HG02678 (cell line): ENCODE results near the gene KRT81.

Source experiments
- ATAC-seq: cut with Tn5 transposase; IDR thresholded peaks from one replicate; pipeline ENCODE4 v1.9.1; 2021; ENCODE audit warnings: mild to moderate bottlenecking, moderate library complexity; ENCODE audit not compliant: unreplicated experiment

KRT81 gene

DNA sequence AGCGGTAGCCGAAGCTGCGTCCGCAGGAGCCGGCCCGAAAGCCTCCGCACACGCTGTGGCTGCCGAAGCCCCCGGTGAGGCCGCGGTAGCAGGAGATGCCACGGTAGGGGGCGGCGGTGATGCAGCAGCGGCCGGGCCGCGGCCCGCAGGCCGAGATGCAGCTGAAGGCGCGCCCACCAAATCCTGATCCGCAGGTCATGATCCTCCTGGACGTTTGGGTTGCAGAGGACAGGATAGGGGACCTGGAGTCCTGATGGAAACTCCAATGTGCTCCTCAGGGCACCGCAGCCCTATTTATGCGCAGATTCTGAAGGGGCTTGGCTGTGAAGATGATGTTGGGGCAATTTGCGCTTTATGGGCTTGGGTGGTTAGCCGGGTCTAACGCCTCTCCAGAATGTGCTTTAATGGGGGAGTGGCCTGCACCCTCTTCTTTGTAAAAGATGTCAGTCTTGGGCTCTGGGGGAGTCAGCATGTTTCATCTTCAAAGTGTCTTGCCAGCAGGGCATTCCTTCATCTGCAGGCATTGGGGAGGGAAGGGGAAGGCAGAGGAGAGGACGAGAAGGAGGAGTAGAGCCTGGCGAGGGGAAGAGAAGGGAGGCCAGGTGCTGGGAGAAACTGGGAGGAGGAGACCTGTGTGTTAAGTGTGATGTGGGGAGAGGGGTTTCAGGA lies at the start of gene KRT81:
Gene KRT81, minus strand, starts transcription at position 268 of the 669 bp plus-strand sequence. Its CDS starts 69 bp downstream, at position 199.
- no peak for ATAC-seq

- no peak for ATAC-seq
Measured at GRCh38 chr12:52338241-52338960, 47.1 kb upstream of the KRT81 start.

- no peak for ATAC-seq
Measured at GRCh38 chr12:52337054-52337453, 45.7 kb upstream of the KRT81 start.

GRCh38 chr12:52336641-52337040 lies 45.3 kb upstream of the KRT81 start:
- no peak for ATAC-seq

- no peak for ATAC-seq
Measured at GRCh38 chr12:52335598-52336262, 44.4 kb upstream of the KRT81 start.

- ATAC-seq, result no peak
Measured at GRCh38 chr12:52334185-52334584, 42.9 kb upstream of the KRT81 start.

DNA sequence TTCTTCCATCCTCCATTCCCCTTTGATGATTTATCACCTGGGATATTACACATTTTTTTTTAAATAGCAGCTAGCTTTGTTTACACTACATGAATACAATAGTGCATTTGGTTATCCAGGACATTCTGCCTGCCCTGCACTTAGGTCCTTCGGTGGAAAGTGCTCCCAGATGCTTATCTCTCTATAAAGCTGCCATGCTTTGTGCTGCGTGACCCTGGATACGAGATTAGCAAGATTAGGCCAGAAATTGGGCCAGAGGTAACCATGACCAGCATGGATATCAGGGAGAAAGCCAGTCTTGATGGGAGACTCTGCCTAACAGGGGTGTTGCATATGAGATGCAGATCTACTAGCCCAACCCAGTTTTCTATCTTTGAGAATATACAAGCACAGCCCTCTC lies 42.0 kb upstream of the KRT81 start:
- ATAC-seq, result no peak

GRCh38 chr12:52332381-52332780 lies 41.0 kb upstream of the KRT81 start:
- no peak for ATAC-seq

- ATAC-seq, result no peak
Measured at GRCh38 chr12:52331833-52332232, 40.5 kb upstream of the KRT81 start.

- ATAC-seq, result no peak
Measured at GRCh38 chr12:52331039-52331438, 39.7 kb upstream of the KRT81 start.

DNA sequence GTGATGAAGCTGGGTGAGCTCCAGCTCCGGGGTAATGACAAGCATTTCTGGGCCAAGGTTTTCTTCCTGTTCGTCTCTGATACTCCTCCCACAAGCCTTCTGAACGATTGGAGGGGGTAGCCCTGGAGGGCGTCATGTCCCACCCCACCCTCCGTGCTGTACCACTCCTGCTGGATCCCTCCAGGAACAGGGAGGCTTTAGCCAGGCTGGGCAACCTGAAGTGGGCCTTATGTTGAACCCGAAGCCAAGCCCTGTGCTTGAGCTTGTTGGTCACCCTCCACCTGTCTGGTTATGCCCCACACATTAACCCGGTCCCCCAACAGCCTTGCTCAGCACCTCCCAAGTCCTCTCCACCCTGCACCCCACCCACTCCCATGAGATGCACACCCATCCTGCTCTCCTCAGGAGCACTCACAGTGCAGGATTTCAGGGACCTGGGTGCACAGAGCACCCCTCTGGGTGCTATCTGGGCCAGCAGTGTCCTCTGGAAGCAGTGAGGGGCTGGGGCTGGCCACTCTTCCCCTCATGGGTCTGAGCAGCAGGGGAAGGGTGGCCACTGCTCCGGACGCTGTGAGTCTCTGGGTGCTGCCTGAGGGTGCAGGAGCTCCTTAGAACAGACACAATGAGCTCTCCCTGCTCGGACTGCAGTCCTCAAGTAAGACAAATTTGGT lies 36.6 kb upstream of the KRT81 start:
- ATAC-seq, result no peak

- ATAC-seq, result peak; percentile 93
Measured at GRCh38 chr12:52327052-52327829, 35.9 kb upstream of the KRT81 start.

DNA sequence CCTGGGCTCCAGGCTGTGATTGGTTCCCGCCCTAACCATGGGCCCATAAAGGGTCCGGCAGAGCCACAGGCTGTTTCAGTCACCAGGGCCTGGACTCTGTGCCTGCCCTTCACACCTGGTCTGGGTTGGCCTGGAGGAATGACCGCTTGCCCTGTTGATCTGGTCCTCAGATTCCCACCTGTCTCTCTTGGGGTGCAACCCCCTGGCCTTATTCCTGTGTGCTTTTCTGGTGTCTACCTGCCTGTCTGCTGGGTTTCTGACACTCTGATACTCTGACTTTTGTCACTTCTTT lies 32.8 kb upstream of the KRT81 start:
- no peak for ATAC-seq

DNA sequence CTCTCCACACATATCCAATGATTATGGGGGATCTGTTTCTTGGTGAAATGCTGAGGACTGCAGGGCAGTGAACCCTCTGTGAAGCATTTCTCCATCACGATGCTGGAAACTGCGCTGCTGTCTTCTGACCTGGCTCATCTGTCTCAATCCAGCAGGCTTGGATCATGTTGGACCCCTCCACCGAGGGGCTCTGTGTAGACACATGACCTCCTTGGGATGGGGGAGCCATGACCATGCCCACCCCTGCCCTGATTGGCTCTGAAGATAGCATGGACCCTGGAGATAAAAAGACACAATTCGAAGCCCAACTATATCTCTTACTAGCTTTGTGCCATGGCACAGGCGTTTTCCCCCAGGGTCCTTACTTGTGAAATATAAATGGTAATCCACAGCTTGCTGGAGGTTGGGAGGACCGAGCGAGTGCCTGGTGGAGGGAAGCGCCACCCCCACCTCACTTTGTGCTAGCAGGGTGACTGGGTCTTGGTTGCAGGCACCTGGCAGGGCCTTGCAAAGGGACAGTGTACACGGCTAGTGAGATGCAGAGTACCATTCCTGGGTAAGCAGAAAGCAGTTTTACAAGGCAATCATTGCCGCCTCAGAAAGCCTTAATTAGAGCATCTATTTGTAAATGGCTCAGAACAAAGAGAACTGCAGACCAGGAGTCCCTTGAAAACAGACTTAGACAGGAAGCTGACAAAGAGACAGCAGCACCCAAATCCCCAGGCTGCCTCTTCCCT lies 32.2 kb upstream of the KRT81 start:
- ATAC-seq, result no peak

- no peak for ATAC-seq
Measured at GRCh38 chr12:52323001-52323400, 31.7 kb upstream of the KRT81 start.

- no peak for ATAC-seq
Measured at GRCh38 chr12:52322069-52322468, 30.7 kb upstream of the KRT81 start.

GRCh38 chr12:52321418-52321817 lies 30.1 kb upstream of the KRT81 start:
- no peak for ATAC-seq

DNA sequence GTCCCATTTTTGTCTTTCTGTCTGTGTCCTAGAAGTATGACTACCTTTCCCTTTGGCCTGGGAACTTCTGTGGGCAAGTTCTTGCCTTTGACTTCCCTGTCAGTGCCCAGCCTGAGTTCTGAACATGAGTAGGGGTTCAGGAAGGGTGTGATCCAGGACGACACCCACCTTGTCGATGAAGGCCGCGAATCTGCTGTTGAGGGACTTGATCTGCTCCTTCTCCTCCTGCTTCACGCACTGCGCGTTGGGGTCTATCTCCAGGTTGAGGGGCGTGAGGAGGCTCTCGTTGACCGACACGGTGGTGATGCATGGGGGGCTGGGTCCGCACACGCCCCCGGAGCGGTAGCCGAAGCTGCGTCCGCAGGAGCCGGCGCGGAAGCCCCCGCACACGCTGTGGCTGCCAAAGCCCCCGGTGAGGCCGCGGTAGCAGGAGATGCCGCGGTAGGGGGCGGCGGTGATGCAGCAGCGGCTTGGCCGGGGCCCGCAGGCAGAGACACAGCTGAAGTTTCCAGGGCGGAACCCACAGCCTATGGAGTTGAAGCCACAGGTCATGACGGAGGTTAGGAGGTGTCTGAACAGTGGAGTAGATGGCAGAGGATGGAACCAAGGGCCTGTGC lies 29.6 kb upstream of the KRT81 start, which contains the start of gene KRT83:
Gene KRT83, minus strand, starts transcription at position 615 of the 617 bp plus-strand sequence. Its CDS starts 63 bp downstream, at position 552.
- no peak for ATAC-seq

DNA sequence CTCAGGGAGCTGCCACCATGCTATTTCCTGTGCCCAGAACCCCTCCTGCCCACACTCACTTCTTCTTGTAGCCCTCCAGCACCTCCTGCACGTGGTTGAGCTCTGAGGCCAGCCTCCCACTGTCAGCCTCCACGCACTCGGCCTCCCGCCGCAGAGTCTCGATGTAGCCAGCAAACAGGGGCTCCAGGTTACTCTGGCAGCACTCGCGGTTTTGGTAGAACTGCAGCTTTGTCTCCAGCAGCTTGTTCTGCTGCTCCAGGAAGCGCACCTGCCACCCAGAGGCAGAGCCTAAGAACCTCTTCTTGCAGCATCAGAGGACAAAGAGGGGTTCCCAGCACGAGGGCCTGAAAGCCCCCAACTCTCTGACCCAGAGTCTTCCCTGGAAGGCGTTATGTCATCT lies 27.8 kb upstream of the KRT81 start:
- no peak for ATAC-seq
